ENCODE results near the gene ZFP92.
"Not testable (repeated sequence)": the region's sequence is repeated elsewhere in the genome, so short reads cannot be mapped to it uniquely, and the experiment has no call there.

Gene ZFP92

GRCh38 chrX:153381684-153382532 lies 29.4 kb upstream of the ZFP92 start:
- Mint-ChIP-seq H3K36me3 (no peaks in the 10 kb centered on the region), H3K27ac (no peak overlapping the region), H3K9me3 (no peaks in the 10 kb centered on the region), H3K4me1 (no peaks in the 10 kb centered on the region), H3K27me3 (no peaks in the 10 kb centered on the region), H3K4me3 (no peak overlapping the region)

DNA sequence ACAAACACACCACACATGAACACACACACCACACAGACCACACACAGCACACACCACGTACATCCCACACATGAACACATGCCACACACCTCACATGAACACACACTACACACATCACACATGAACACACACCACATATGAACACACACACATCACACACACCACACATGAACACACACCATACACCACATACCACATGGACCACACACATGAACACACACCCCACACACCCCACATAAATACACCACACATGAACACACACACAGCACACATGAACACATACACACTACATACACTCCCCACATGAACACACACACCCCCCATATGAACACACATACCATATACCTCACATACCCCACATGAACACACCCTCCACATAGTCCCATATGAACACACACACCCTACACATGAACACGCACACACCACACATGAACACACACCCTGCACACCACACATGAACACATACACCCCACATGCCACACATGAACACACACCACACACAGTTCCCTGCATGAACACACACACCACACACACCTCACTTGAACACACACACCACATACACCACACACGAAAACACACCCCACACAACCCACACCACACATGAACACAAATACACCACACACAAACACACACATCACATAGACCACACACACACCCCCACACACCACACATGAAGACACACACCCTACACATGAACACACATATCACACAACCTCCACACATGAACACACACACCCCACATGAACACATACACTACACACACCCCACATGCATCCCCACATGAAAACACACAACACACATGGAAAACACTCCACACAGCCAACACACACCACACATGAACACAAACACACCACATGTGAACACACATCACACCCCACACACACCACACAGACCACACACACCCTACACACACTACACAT lies 28.4 kb upstream of the ZFP92 start:
- Mint-ChIP-seq H3K4me1 (no peaks in the 10 kb centered on the region), H3K9me3 (no peaks in the 10 kb centered on the region), H3K27ac (no peak overlapping the region), H3K27me3 (no peaks in the 10 kb centered on the region), H3K36me3 (no peaks in the 10 kb centered on the region), H3K4me3 (no peak overlapping the region)

- H3K27ac Mint-ChIP-seq: no peak overlapping the region
- no peaks in the 10 kb centered on the region for H3K9me3 Mint-ChIP-seq
- H3K4me1 Mint-ChIP-seq: no peaks in the 10 kb centered on the region
- H3K4me3 Mint-ChIP-seq: no peak overlapping the region
- no peaks in the 10 kb centered on the region for H3K36me3 Mint-ChIP-seq
- no peaks in the 10 kb centered on the region for H3K27me3 Mint-ChIP-seq
Observed at GRCh38 chrX:153384390-153384789, 26.9 kb upstream of the ZFP92 start.

DNA sequence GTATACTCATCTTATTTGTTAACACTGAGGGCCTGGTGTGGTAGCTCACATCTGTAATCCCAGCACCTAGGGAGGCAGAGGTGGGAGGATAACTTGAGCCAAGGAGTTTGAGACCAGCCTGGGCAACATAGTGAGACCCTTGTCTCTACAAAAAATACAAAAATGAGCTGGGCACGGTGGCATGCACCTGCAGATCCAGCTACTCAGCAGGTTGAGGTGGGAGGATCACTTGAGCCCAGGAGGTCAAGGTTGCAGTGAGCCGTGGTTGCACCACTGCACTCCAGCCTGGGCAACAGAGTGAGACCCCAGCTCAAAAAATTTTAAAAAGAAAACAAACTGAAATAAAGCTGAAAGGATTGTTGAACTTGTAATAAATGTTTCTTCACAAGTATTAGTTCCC lies 26.3 kb upstream of the ZFP92 start:
- not testable (repeated sequence) for H3K4me1 Mint-ChIP-seq, H3K27me3 Mint-ChIP-seq, H3K9me3 Mint-ChIP-seq, H3K4me3 Mint-ChIP-seq, H3K27ac Mint-ChIP-seq, H3K36me3 Mint-ChIP-seq

DNA sequence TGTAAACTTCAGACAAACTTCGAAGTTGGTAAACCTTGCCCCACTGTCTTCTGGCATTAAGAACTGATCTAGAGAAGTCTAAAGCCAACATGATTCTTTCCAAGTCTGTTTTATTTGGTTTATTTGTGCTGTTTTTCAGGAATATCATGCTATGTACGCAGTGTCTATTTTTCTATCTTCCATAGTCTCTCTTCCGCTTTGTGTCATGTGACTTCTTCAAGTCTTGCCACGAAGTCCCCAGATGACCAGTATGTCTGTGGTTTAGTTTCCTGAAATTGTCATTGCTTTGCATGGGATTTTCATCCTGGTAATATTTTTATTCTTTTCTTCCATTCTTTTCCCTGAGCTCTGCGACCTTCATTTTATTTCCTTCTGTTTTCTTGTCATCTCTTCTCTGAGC lies 25.2 kb upstream of the ZFP92 start:
- Mint-ChIP-seq H3K4me3 (no peak overlapping the region), H3K9me3 (no peaks in the 10 kb centered on the region), H3K27me3 (no peaks in the 10 kb centered on the region), H3K27ac (no peak overlapping the region), H3K36me3 (no peaks in the 10 kb centered on the region), H3K4me1 (no peaks in the 10 kb centered on the region)

- Mint-ChIP-seq H3K9me3 (no peaks in the 10 kb centered on the region), H3K36me3 (no peaks in the 10 kb centered on the region), H3K27me3 (no peaks in the 10 kb centered on the region), H3K27ac (no peak overlapping the region), H3K4me3 (no peak overlapping the region), H3K4me1 (no peaks in the 10 kb centered on the region)
Observed at GRCh38 chrX:153387345-153387744, 23.9 kb upstream of the ZFP92 start.

DNA sequence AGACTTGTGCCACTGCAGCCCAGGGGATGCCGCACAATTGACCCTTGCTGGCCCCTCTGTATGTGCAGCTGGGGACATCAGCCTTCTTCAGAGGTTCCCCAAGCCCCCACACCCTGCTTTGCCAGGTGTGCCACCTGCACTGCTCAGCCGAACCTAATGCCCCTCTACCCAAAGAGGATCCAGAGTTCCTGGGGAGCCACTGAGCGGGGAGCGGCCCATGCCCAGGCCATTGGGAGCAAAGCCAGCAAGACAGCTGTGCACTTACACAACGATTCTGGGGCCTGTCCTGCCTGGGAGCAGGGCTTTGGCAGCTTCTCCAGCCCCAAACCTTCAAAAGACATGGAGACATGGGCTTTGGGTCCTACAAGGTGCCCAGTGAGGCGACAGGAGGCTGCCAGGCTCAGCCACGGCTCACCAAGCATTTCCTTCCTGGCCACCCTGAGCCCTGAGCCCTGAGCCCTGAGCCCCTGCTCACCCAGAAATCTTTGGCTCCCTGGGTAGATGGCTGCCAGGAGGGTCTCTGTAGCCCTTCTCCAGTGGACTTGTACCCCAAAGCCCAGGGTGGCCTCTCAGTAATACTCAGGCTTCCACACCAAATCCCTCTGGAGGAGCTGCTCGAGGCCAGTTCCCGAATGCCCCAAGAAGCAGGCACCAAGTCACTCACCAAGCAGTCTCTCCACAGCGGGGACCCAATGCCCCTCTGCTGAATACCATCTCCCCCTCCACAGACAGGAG lies 23.1 kb upstream of the ZFP92 start:
- Mint-ChIP-seq H3K4me1 (no peaks in the 10 kb centered on the region), H3K36me3 (no peaks in the 10 kb centered on the region), H3K27ac (no peak overlapping the region), H3K27me3 (no peaks in the 10 kb centered on the region), H3K9me3 (no peaks in the 10 kb centered on the region), H3K4me3 (no peak overlapping the region)

GRCh38 chrX:153388722-153389459 lies 22.4 kb upstream of the ZFP92 start:
- Mint-ChIP-seq H3K4me1 (no peaks in the 10 kb centered on the region), H3K36me3 (no peaks in the 10 kb centered on the region), H3K9me3 (no peaks in the 10 kb centered on the region), H3K27ac (no peak overlapping the region), H3K27me3 (no peaks in the 10 kb centered on the region), H3K4me3 (no peak overlapping the region)

DNA sequence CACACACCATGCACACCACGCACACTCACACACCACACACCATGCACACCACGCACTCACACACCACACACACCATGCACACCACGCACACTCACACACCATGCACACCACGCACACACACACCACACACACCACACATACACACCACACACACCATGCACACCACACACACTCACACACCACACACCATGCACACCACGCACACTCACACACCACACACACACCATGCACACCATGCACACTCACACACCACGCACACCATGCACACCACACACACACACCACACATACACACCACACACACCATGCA lies 21.9 kb upstream of the ZFP92 start:
- not testable (repeated sequence) for H3K9me3 Mint-ChIP-seq, H3K36me3 Mint-ChIP-seq, H3K27ac Mint-ChIP-seq, H3K4me1 Mint-ChIP-seq, H3K4me3 Mint-ChIP-seq, H3K27me3 Mint-ChIP-seq

- Mint-ChIP-seq H3K27ac (no peak overlapping the region), H3K4me1 (no peaks in the 10 kb centered on the region), H3K27me3 (no peaks in the 10 kb centered on the region), H3K9me3 (no peaks in the 10 kb centered on the region), H3K36me3 (no peaks in the 10 kb centered on the region), H3K4me3 (no peak overlapping the region)
Observed at GRCh38 chrX:153392642-153393321, 18.5 kb upstream of the ZFP92 start.

GRCh38 chrX:153394612-153395011 lies 16.7 kb upstream of the ZFP92 start:
- Mint-ChIP-seq H3K27me3 (no peaks in the 10 kb centered on the region), H3K9me3 (no peaks in the 10 kb centered on the region), H3K4me3 (no peak overlapping the region), H3K4me1 (no peaks in the 10 kb centered on the region), H3K27ac (no peak overlapping the region), H3K36me3 (no peaks in the 10 kb centered on the region)

DNA sequence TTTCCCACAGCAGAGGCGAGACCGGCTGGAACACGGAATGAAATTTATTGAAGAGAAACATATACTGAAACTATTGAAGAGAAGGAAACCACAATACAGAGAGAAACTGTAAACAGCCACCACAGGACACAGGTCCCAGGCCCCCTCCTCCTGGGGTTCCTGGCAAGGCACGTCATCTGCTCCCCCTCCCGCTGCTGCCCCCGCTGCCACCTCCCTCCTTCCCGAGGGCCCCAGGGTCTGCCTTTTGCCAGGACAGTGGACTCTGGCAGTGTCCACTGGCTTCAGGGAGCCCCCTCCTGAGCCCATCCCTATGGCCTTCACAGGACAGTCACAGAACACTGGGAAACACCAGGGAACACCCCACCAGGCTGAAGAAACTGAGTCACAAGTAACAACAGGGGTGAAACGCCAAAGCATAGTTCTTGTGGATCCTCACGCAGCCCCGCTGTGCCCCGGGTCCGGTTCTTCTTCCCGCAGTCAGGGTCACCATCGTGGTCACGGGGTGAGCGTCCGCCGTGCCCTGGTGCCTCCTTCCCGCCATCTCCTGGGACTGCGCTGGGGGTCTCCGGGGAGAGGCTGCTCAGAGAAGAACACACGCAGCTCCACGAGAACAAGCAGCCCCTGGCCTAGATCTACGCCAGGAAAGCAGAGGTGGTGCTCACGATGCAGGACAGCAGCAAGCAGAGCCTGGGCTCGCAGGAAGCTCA lies 15.5 kb upstream of the ZFP92 start:
- H3K27ac Mint-ChIP-seq: no peak overlapping the region
- H3K4me1 Mint-ChIP-seq: no peaks in the 10 kb centered on the region
- H3K4me3 Mint-ChIP-seq: no peak overlapping the region

GRCh38 chrX:153396320-153397195 lies 14.7 kb upstream of the ZFP92 start:
- Mint-ChIP-seq H3K4me1 (no peaks in the 10 kb centered on the region), H3K4me3 (no peak overlapping the region), H3K27ac (no peak overlapping the region), H3K9me3 (no peaks in the 10 kb centered on the region), H3K27me3 (no peaks in the 10 kb centered on the region), H3K36me3 (no peaks in the 10 kb centered on the region)

More for the DNA sequence above, 15.5 kb upstream of the ZFP92 start:
- Mint-ChIP-seq H3K27me3 (no peaks in the 10 kb centered on the region), H3K9me3 (no peaks in the 10 kb centered on the region), H3K36me3 (no peaks in the 10 kb centered on the region)
